ENCODE results near the gene PLN.

DNA sequence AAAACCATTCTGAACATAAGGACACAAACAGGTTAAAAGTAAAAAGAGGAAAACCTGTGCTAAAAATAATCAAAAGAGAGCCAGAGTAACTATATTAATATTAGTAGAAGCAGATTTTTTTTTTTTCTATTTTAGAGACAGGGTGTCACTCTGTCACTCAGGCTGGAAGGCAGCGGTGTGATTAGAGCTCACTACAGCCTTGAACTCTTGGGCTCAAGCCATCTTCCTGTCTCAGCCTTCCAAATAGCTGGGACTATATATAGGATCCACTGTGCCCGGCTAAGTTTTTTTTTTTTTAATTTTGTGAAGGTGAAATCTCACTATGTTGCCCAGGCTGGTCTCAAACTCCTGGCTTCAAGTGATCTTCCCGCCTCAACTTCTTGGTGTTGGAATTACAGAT, 33.4 kb upstream of the PLN start:
- TF ChIP-seq, protein P1, sequence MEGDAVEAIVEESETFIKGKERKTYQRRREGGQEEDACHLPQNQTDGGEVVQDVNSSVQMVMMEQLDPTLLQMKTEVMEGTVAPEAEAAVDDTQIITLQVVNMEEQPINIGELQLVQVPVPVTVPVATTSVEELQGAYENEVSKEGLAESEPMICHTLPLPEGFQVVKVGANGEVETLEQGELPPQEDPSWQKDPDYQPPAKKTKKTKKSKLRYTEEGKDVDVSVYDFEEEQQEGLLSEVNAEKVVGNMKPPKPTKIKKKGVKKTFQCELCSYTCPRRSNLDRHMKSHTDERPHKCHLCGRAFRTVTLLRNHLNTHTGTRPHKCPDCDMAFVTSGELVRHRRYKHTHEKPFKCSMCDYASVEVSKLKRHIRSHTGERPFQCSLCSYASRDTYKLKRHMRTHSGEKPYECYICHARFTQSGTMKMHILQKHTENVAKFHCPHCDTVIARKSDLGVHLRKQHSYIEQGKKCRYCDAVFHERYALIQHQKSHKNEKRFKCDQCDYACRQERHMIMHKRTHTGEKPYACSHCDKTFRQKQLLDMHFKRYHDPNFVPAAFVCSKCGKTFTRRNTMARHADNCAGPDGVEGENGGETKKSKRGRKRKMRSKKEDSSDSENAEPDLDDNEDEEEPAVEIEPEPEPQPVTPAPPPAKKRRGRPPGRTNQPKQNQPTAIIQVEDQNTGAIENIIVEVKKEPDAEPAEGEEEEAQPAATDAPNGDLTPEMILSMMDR (IDR thresholded peaks at IDR 0.05; ENCODE audit: insufficient read depth, low read length), result no peak
- TF ChIP-seq POLR2AphosphoS5 (IDR thresholded peaks at IDR 0.05; ENCODE audit: low read depth), result no peak
- TF ChIP-seq GABPA (IDR thresholded peaks at IDR 0.05; ENCODE audit: low read depth), result no peak
- TF ChIP-seq, protein P2, sequence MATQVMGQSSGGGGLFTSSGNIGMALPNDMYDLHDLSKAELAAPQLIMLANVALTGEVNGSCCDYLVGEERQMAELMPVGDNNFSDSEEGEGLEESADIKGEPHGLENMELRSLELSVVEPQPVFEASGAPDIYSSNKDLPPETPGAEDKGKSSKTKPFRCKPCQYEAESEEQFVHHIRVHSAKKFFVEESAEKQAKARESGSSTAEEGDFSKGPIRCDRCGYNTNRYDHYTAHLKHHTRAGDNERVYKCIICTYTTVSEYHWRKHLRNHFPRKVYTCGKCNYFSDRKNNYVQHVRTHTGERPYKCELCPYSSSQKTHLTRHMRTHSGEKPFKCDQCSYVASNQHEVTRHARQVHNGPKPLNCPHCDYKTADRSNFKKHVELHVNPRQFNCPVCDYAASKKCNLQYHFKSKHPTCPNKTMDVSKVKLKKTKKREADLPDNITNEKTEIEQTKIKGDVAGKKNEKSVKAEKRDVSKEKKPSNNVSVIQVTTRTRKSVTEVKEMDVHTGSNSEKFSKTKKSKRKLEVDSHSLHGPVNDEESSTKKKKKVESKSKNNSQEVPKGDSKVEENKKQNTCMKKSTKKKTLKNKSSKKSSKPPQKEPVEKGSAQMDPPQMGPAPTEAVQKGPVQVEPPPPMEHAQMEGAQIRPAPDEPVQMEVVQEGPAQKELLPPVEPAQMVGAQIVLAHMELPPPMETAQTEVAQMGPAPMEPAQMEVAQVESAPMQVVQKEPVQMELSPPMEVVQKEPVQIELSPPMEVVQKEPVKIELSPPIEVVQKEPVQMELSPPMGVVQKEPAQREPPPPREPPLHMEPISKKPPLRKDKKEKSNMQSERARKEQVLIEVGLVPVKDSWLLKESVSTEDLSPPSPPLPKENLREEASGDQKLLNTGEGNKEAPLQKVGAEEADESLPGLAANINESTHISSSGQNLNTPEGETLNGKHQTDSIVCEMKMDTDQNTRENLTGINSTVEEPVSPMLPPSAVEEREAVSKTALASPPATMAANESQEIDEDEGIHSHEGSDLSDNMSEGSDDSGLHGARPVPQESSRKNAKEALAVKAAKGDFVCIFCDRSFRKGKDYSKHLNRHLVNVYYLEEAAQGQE (IDR thresholded peaks at IDR 0.05; ENCODE audit: insufficient replicate concordance, low read depth), result no peak
- TF ChIP-seq SPI1 (IDR thresholded peaks at IDR 0.05; ENCODE audit: borderline replicate concordance, low read depth), result no peak
